ENCODE measurements around the gene TSPAN9. TPM values are rescaled to one million over a fixed set of nuclear protein-coding genes. Genes with fewer than 3 reads are reported as not detected.

The TSPAN9 gene
- total RNA-seq, 4 donors from 2014 or later, result 15.7 to 32.6 (median 26.2) TPM

DNA sequence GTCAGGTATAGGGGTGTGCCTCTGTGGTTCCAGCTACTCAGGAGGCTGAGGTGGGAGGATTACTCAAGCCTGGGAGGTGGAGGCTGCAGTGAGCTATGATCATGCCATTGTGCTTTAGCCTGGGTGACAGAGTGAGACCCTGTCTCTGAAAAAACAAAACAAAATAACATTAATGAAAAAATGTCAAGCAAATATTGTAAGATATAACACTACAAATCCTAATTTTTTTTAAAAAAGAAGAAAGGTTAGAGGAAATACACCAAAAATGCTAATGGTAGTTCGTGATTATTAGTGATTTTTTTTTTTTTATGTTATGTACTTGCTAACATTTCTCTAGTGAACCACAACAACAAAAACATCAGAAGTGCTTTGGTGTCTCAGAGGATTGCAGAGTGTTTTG, 47.7 kb downstream of the TSPAN9 start:
- Histone ChIP-seq H3K4me3 (no peak overlapping the region), H3K36me3 (peaks cover 0 to 3% (median 0%) of the 10 kb centered on the region in 3 donors), H3K9me3 (peaks cover 0 to 26% (median 3%) of the 10 kb centered on the region in 4 donors), H3K4me1 (peaks cover 0 to 21% (median 5%) of the 10 kb centered on the region in 4 donors), H3K27me3 (no peaks in the 10 kb centered on the region), H3K27ac (peak overlapping the region in 2 of 4 donors; percentile 44 to 65)
- WGBS, 2 donors, result 81 to 85% methylated on average over 1 of the region's 1 CpG
- DNase-seq (ENCODE audit: low spot score in 2 of 2), result no peak
- TF ChIP-seq, protein P1, sequence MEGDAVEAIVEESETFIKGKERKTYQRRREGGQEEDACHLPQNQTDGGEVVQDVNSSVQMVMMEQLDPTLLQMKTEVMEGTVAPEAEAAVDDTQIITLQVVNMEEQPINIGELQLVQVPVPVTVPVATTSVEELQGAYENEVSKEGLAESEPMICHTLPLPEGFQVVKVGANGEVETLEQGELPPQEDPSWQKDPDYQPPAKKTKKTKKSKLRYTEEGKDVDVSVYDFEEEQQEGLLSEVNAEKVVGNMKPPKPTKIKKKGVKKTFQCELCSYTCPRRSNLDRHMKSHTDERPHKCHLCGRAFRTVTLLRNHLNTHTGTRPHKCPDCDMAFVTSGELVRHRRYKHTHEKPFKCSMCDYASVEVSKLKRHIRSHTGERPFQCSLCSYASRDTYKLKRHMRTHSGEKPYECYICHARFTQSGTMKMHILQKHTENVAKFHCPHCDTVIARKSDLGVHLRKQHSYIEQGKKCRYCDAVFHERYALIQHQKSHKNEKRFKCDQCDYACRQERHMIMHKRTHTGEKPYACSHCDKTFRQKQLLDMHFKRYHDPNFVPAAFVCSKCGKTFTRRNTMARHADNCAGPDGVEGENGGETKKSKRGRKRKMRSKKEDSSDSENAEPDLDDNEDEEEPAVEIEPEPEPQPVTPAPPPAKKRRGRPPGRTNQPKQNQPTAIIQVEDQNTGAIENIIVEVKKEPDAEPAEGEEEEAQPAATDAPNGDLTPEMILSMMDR (IDR thresholded peaks at IDR 0.05), result no peak
- TF ChIP-seq POLR2A (IDR thresholded peaks at IDR 0.05), result no peak
- no peak for TF ChIP-seq EP300 (IDR thresholded peaks at IDR 0.05)

GRCh38 chr12:3125674-3126073, 48.5 kb downstream of the TSPAN9 start:
- Histone ChIP-seq H3K4me3 (no peak overlapping the region), H3K27ac (peak overlapping the region in 2 of 4 donors; percentile 44 to 65), H3K9me3 (peaks cover 0 to 26% (median 3%) of the 10 kb centered on the region in 4 donors), H3K36me3 (peaks cover 0 to 3% (median 0%) of the 10 kb centered on the region in 3 donors), H3K4me1 (peaks cover 0 to 21% (median 5%) of the 10 kb centered on the region in 4 donors), H3K27me3 (no peaks in the 10 kb centered on the region)
- TF ChIP-seq, protein P1 (IDR thresholded peaks at IDR 0.05), result no peak
- peak in 1 of 2 donors; percentile 32 for TF ChIP-seq EP300 (IDR thresholded peaks at IDR 0.05)
- DNase-seq (ENCODE audit: low spot score in 2 of 2), result no peak
- WGBS, 2 donors, result 52 to 56% methylated on average over 5 of the region's 5 CpGs

- Histone ChIP-seq H3K27me3 (no peaks in the 10 kb centered on the region), H3K9me3 (peaks cover 0 to 26% (median 3%) of the 10 kb centered on the region in 4 donors), H3K4me1 (peaks cover 0 to 28% (median 11%) of the 10 kb centered on the region in 4 donors), H3K36me3 (peaks cover 0 to 9% (median 0%) of the 10 kb centered on the region in 3 donors), H3K27ac (peak overlapping the region in 1 of 4 donors; percentile 2), H3K4me3 (no peak overlapping the region)
- WGBS, 2 donors, result 73 to 78% methylated on average over 10 of the region's 10 CpGs
- DNase-seq (ENCODE audit: low spot score in 2 of 2), result no peak
- no peak for TF ChIP-seq EP300 (IDR thresholded peaks at IDR 0.05)
- no peak for TF ChIP-seq POLR2A (IDR thresholded peaks at IDR 0.05)
- TF ChIP-seq, protein P1 (IDR thresholded peaks at IDR 0.05), result no peak
Measured at GRCh38 chr12:3127832-3128231, 50.7 kb downstream of the TSPAN9 start.

- WGBS, 2 donors, result 91 to 93% methylated on average over 6 of the region's 6 CpGs
- peaks cover 0 to 23% (median 3%) of the 10 kb centered on the region in 4 donors for H3K9me3 ChIP-seq
- peaks cover 0 to 31% (median 19%) of the 10 kb centered on the region in 4 donors for H3K4me1 ChIP-seq
- peaks cover 0 to 9% (median 0%) of the 10 kb centered on the region in 3 donors for H3K36me3 ChIP-seq
- DNase-seq (ENCODE audit: low spot score in 2 of 2), result no peak
- no peak overlapping the region for H3K4me3 ChIP-seq
- no peak overlapping the region for H3K27ac ChIP-seq
- TF ChIP-seq POLR2A (IDR thresholded peaks at IDR 0.05) (no peak), EP300 (IDR thresholded peaks at IDR 0.05) (no peak)
- TF ChIP-seq, protein P1 (IDR thresholded peaks at IDR 0.05), result no peak
- H3K27me3 ChIP-seq, result no peaks in the 10 kb centered on the region
Measured at GRCh38 chr12:3128498-3129293, 51.5 kb downstream of the TSPAN9 start.

Measured in tibial nerve (tissue), 4 donors.